ENCODE data around the gene RSAD2. TPM values are rescaled to one million over a fixed set of nuclear protein-coding genes. Genes with fewer than 3 reads are reported as not detected.

RSAD2 gene
- total and polyA plus RNA-seq, 2 of the 4 experiments (the other 2 are of a cell fraction) = not detected

GRCh38 chr2:6872394-6872793 lies 5.2 kb upstream of the RSAD2 start:
- H3K4me2 ChIP-seq (ENCODE audit: low read depth, low read length) = no peak overlapping the region
- no peak overlapping the region for H3K23ac ChIP-seq (ENCODE audit: low read depth, low read length)
- 100% methylated on average over 1 of the region's 2 CpGs; no CpG with 5 or more reads in 1 of the 2 experiments for WGBS, 2 experiments (ENCODE audit: extremely low coverage in 2 of 2, insufficient read length in 1 of 2)
- H2AK5ac ChIP-seq (ENCODE audit: low read depth, low read length) = no peak overlapping the region
- no TSS peak for BruUV-seq (replicated peaks)
- H3K4me3 ChIP-seq (ENCODE audit: insufficient read depth, low read depth, low read length) = no peak overlapping the region
- no peaks in the 10 kb centered on the region for H3K36me3 ChIP-seq (ENCODE audit: control insufficient read depth, insufficient read depth, low read length)
- ChIA-PET CTCF (no interaction called here), POLR2A (ENCODE audit: unreplicated experiment) (no interaction called here)
- no peaks in the 10 kb centered on the region for H3K79me1 ChIP-seq (ENCODE audit: low read depth in 1 of 2, low read length in 2 of 2)
- H2BK5ac ChIP-seq (ENCODE audit: low read depth, low read length, poor library complexity, severe bottlenecking) = no peak overlapping the region
- no peak overlapping the region for H3K56ac ChIP-seq (ENCODE audit: extremely low read depth, insufficient read depth, low read length)
- H2BK120ac ChIP-seq (ENCODE audit: low read depth, low read length) = no peak overlapping the region
- H3K9me3 ChIP-seq (ENCODE audit: control insufficient read depth, insufficient read depth, low read length) = no peaks in the 10 kb centered on the region
- no peak for DNase-seq
- no peak overlapping the region for H3K18ac ChIP-seq (ENCODE audit: low read depth, low read length)
- no peak overlapping the region for H3K27ac ChIP-seq (ENCODE audit: insufficient read depth, low read length)
- dilution Hi-C loops (cut with HindIII; ENCODE audit: low sequenced_read_pairs, unreplicated experiment) (no loop called here), in situ Hi-C loops (cut with MboI; ENCODE audit: low sequenced_read_pairs) (no loop called here), intact Hi-C loops (cut with micrococcal nuclease) (no loop called here)
- no peak for ATAC-seq (ENCODE audit: low read depth)
- H3K9me1 ChIP-seq (ENCODE audit: insufficient read depth, low read length) = no peaks in the 10 kb centered on the region
- H4K8ac ChIP-seq (ENCODE audit: low read depth in 2 of 2, low read length in 2 of 2) = no peak overlapping the region
- no peak overlapping the region for H2BK20ac ChIP-seq (ENCODE audit: low read depth, low read length)
- H3K27me3 ChIP-seq (ENCODE audit: control insufficient read depth, insufficient read depth, low read length) = peaks cover 2% of the 10 kb centered on the region; the same call in 1 of the 2 replicates
- H2BK15ac ChIP-seq (ENCODE audit: low read depth, low read length) = no peak overlapping the region
- H2AFZ ChIP-seq (replicated peaks; ENCODE audit: low read length, poor library complexity) = no peak overlapping the region
- no peaks in the 10 kb centered on the region for H4K20me1 ChIP-seq (ENCODE audit: insufficient read depth, low read length)
- no peaks in the 10 kb centered on the region for H3K4me1 ChIP-seq (ENCODE audit: control insufficient read depth, insufficient read depth, low read length)
- no peak overlapping the region for H3K14ac ChIP-seq (replicated peaks; ENCODE audit: low read depth, low read length)
- no peak overlapping the region for H3K4ac ChIP-seq (ENCODE audit: low read depth, low read length)
- no peak overlapping the region for H3K9ac ChIP-seq (ENCODE audit: low read depth, low read length)
- H2AK9ac ChIP-seq (replicated peaks; ENCODE audit: low read depth, low read length, poor library complexity) = no peak overlapping the region
- no peak overlapping the region for H4K5ac ChIP-seq (ENCODE audit: low read depth, low read length)
- H4K91ac ChIP-seq (ENCODE audit: insufficient read depth, low read depth, low read length) = no peak overlapping the region
- TF ChIP-seq, protein P1, sequence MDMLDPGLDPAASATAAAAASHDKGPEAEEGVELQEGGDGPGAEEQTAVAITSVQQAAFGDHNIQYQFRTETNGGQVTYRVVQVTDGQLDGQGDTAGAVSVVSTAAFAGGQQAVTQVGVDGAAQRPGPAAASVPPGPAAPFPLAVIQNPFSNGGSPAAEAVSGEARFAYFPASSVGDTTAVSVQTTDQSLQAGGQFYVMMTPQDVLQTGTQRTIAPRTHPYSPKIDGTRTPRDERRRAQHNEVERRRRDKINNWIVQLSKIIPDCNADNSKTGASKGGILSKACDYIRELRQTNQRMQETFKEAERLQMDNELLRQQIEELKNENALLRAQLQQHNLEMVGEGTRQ (IDR thresholded peaks at IDR 0.05; ENCODE audit: low read depth, low read length) = no peak
- TF ChIP-seq RFX5 (IDR thresholded peaks at IDR 0.05; ENCODE audit: low read depth, low read length) (no peak), RAD21 (IDR thresholded peaks at IDR 0.05; ENCODE audit: low read length) (no peak), NFE2L2 (IDR thresholded peaks at IDR 0.05; ENCODE audit: low read depth, low read length) (no peak), CEBPB (IDR thresholded peaks at IDR 0.05; ENCODE audit: low read depth, low read length) (no peak), CHD1 (IDR thresholded peaks at IDR 0.05; ENCODE audit: low read depth, low read length) (no peak), ELK1 (IDR thresholded peaks at IDR 0.05; ENCODE audit: borderline replicate concordance, low read depth, low read length) (no peak), SMC3 (IDR thresholded peaks at IDR 0.05; ENCODE audit: low read depth, low read length) (no peak), RCOR1 (IDR thresholded peaks at IDR 0.05; ENCODE audit: insufficient replicate concordance, low read length) (no peak), FOS (IDR thresholded peaks at IDR 0.05; ENCODE audit: low read depth, low read length) (no peak), MXI1 (IDR thresholded peaks at IDR 0.05; ENCODE audit: borderline replicate concordance, low read depth, low read length) (no peak), BHLHE40 (IDR thresholded peaks at IDR 0.05; ENCODE audit: low read depth, low read length) (no peak)
- TF ChIP-seq, protein P2, sequence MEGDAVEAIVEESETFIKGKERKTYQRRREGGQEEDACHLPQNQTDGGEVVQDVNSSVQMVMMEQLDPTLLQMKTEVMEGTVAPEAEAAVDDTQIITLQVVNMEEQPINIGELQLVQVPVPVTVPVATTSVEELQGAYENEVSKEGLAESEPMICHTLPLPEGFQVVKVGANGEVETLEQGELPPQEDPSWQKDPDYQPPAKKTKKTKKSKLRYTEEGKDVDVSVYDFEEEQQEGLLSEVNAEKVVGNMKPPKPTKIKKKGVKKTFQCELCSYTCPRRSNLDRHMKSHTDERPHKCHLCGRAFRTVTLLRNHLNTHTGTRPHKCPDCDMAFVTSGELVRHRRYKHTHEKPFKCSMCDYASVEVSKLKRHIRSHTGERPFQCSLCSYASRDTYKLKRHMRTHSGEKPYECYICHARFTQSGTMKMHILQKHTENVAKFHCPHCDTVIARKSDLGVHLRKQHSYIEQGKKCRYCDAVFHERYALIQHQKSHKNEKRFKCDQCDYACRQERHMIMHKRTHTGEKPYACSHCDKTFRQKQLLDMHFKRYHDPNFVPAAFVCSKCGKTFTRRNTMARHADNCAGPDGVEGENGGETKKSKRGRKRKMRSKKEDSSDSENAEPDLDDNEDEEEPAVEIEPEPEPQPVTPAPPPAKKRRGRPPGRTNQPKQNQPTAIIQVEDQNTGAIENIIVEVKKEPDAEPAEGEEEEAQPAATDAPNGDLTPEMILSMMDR (conservative IDR thresholded peaks at IDR 0.05; ENCODE audit: low read depth, low read length) = no peak

Measured in IMR-90 (cell line).